COLO668 (cell line): ENCODE data around the gene SPNS2.
A peak's percentile ranks its signal among the peaks of the same experiment; 100 is the strongest.

Source experiments
- DNase-seq: peaks from one replicate; lab custom pipeline; 2025; ENCODE audit not compliant: unreplicated experiment; lab: John Stamatoyannopoulos, UW

SPNS2 gene

DNA sequence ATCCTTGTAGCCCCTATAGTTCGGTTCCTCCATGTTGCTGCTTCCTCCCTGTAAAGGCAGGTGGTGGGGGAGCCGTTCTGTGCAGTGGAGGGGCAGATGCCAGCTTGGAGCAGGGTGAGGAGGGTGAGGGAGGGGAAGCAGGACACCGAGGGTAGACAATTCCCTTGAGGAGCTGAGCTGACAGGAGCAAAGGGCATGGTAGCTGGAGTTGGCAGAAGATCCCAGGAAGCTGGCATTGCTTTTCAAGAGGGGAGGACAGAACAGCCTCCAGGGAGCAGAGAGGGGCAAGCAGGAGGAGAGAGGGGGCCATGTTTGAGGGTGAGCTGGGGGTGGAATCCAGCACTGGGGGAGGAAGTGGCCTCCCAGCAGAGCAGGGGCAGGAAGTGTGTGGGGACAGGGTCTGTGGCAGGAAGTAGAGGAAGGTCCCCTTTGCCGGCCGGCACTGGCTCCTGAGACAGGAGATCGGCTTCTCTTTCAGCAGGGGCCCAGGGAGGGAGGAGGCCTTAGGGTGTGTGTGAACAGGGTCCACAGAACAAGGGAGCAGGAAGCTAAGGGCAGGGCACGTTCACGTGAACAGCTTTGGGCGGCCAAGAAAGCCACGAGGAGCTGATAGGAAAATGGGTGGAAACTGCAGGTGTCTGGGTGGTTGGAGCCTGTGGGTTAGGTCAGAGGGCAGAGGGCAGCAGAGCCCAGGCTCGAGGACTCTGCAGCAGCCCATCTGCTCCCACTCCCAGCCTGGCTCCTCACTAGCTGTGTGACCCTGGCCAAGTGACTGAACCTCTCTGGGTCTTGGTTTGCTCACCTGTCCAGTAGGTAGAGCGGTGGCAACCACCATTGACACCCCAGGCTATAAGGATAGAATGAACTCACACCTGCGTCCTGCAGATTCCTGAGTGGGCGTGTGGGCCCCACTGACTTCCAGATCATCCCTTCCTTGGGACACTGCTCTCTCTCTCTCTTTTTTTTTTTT, 17.5 kb upstream of the SPNS2 start:
- DNase-seq = no peak

- no peak for DNase-seq
Observed at GRCh38 chr17:4482338-4483011, 16.2 kb upstream of the SPNS2 start.

DNA sequence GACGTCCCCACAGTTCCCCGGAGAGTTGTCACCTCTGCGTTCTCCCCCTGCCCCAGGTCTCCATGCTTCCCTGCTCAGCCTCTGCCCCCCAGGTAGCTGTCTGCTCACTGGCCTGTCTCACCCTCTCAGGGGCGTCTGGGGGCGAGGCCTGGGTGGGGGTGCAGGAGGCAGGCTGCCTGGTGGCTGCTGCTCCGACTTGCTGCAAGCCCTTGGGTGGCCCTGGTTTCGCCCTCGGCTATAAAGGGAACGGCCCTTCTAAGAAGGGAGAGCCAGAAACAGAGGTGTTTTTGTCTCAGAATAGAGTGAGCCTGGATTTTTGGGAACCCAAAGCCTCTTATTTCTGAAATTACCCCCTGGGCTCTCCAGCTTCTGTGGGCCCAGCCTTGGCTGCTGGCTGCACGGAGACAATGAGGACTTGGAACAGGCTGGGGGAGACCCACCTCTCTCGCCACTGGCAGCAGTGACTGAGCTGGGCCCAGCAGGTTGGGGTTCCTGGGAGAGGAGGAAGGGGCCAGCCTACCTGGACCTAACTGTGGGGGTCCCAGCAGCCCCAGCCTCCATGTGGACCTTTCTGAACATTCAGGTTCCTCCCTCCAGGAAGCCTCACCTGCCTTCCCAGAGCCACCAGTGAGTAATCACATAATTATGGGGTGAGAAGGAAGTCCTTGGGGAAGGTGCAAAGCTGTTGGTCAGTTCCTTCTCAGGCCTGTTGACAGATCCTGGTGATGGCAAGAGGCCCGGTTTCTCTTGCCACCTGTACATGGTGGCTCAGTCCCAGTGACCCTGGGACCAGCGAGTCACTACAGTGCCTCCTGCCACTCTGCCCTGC, 15.5 kb upstream of the SPNS2 start:
- DNase-seq = no peak

DNA sequence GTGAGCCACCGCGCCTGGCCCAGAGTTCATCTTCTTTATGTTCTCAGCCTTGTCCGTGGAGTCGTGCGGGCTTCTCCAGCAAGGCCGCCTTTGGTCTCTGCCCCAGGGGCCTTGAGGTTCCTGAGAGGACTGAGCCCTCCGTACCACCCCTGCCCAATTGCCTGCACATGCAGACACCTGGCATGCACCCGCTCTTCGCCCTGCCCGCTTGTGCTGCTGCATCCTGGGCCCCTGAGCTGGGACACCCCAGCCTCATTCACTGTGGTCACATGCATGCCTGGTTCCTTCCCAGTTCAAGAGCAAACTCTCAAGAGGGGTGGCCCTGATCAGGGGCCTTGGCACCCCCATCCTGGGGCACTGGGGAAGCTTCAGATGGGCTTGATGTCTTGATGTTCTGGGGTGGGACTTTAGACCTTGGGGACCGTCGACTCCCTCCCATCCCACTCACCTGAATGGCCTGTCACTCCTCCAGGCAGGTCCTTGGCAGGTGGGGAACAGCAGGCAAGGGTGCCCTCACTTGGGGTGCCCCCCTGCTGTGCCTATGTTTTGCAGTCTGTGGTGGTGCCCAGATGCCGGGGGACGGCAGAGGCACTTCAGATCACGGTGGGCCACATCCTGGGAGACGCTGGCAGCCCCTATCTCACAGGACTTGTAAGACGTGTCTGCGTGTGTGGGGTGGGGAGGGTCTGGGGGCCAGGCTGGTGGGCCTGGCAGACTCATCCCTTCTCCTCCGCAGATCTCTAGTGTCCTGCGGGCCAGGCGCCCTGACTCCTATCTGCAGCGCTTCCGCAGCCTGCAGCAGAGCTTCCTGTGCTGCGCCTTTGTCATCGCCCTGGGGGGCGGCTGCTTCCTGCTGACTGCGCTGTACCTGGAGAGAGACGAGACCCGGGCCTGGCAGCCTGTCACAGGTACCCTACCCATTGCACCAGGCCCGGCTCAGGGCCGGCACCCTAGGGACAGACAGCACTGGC, 12.7 kb upstream of the SPNS2 start:
- DNase-seq = no peak

- no peak for DNase-seq
Observed at GRCh38 chr17:4487296-4487695, 11.4 kb upstream of the SPNS2 start.

- DNase-seq = no peak
Observed at GRCh38 chr17:4487820-4488716, 10.6 kb upstream of the SPNS2 start.

DNA sequence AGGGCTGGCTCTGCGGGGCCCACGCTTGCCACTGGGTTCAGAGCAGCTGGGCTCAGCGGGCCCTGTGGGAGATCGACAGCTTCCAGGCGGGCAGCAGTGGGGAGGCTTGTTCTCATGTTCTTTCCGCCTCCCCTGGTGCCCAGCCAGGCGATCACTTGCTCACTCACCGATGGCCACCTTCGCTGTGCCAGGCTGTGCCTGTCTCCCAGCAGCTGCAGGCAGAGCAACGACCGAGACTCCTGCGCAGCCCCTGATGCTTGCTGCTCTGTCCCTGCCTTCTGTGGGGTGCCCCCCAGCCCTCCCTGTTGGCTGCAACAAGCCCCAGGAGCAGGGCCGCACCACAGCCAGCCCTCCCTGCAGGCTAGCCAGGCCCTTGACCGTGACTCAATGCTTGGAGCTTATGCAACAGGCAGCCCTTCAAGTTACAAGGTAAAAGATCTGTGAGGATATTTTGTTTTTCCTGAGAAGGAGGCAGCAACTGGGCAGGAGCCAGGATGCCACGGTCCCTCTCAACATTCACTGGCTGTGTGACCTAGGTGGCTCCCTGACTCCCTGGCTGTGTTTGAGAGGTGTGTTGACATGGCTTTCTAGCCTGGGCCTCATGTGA, 9.6 kb upstream of the SPNS2 start:
- no peak for DNase-seq

GRCh38 chr17:4490109-4490591, 8.5 kb upstream of the SPNS2 start:
- no peak for DNase-seq

DNA sequence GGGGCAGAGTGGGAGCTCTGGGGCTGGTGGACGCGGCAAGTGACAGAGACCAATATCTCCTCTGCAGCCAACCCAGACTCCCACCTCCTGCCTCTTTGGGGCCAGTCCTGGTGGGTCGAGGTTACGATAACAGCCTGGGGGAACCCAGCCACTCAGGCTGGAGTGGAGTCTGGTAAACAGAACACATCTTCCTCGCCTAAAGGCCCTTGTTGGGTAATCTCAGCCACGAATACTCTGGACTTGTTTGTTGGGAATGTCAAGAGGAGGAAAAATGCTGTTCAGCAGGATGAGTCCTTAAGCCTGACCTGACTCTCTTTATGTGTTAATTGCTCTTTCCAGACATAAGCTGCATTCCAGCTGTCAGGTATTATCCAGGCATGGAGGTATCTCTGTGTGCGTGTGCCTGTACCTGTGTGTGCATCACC, 8.0 kb upstream of the SPNS2 start:
- DNase-seq = no peak

GRCh38 chr17:4492721-4493561, 5.7 kb upstream of the SPNS2 start:
- DNase-seq = peak; percentile 44

DNA sequence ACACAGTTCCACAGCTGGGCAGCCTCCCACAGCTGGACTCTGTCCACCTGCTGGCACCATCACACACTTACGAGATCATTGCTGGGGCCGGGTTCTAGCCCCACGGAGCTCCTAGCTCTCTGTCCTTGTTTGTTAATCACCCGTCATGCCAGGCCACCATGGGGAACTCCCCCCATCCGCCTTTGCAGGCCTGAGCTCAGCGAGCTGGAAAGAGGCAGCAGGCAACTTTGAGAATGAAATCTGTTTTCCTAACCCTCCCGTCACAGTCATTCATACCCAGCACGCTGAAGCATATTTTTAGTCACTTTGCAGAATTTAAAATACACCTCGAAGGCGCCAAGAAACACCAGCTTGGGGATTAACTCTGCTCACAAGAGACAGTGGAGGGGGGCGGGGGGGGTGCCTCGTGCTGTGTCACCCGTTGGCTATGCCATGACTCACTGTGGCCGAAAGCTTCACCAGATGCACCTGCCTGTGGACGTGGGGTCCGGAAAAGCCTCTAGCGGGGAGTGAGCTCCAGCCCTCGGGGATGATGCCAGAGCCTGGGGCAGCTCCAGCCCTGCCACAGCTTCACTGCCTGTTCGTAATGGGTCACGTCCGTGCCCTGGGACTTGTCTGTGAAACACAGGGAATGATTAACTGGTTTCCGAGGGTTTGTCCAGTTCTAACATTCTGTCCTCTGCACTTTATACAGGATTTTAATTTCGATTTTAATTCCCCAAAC, 1.4 kb upstream of the SPNS2 start:
- peak; percentile 48 for DNase-seq

GRCh38 chr17:4499431-4500190, 930 bp downstream of the SPNS2 start:
- peak; percentile 33 for DNase-seq

GRCh38 chr17:4500191-4500571, 1.5 kb downstream of the SPNS2 start:
- DNase-seq = no peak

- peak; percentile 15 for DNase-seq
Observed at GRCh38 chr17:4501295-4501949, 2.7 kb downstream of the SPNS2 start.

- DNase-seq = no peak
Observed at GRCh38 chr17:4502466-4503154, 3.9 kb downstream of the SPNS2 start.
